Left ventricle myocardium inferior (tissue), 1 donor: ENCODE results near the gene EPB41L4A. TPM values are rescaled to one million over a fixed set of nuclear protein-coding genes. Genes with fewer than 3 reads are reported as not detected.
A peak's percentile ranks its signal among the peaks of the same experiment; 100 is the strongest.
"Not testable (repeated sequence)": the region's sequence is repeated elsewhere in the genome, so short reads cannot be mapped to it uniquely, and the experiment has no call there.

Source experiments
- DNase-seq: peaks from one replicate; pipeline ENCODE4 v3.0.0-alpha.2; 2020
- H3K27ac ChIP-seq: fragments of 200-600 bp; replicated peaks from 2 replicates; pipeline ENCODE4 v1.8.0; 2021
- H3K27me3 ChIP-seq: fragments of 200-600 bp; 2 replicates; pipeline ENCODE4 v1.8.0; 2021; ENCODE audit warnings: low read depth
- H3K36me3 ChIP-seq: fragments of 200-600 bp; 2 replicates; pipeline ENCODE4 v1.8.0; 2021
- H3K4me1 ChIP-seq: fragments of 200-600 bp; 2 replicates; pipeline ENCODE4 v1.8.0; 2021
- H3K4me3 ChIP-seq: fragments of 200-600 bp; 2 replicates; pipeline ENCODE4 v1.8.0; 2021; ENCODE audit warnings: mild to moderate bottlenecking, moderate library complexity
- H3K9me3 ChIP-seq: fragments of 200-600 bp; replicated peaks from 2 replicates; pipeline ENCODE4 v1.8.0; 2021
- intact Hi-C: fragments of 100-400 bp; cut with micrococcal nuclease; formaldehyde crosslinking; loops from one replicate; pipeline ENCODE4 v1.11.0; 2022
- long read RNA-seq: library from polyadenylated mRNA; unstranded; transcript quantifications from one replicate; pipeline ENCODE4 v2.0.0, GENCODE V29; 2021
- total RNA-seq: library from RNA; stranded (reverse); fragmentation: NEBNext Ultra II Directional; extraction: Animal tissue kit (Norgen Biotek cat#: 25700); gene quantifications from one replicate; pipeline ENCODE4 v1.2.1, GENCODE V29; 2021
- TF ChIP-seq, protein P1 (sequence below): fragments of 200-600 bp; IDR thresholded peaks from 2 replicates; pipeline ENCODE4 v1.8.0; 2021; ENCODE audit warnings: antibody characterized with exemption, mild to moderate bottlenecking, borderline replicate concordance
- donor health status: DM: no; HTN: yes; CAD: no; lungs with severe emphysema.

EPB41L4A gene, protein sequence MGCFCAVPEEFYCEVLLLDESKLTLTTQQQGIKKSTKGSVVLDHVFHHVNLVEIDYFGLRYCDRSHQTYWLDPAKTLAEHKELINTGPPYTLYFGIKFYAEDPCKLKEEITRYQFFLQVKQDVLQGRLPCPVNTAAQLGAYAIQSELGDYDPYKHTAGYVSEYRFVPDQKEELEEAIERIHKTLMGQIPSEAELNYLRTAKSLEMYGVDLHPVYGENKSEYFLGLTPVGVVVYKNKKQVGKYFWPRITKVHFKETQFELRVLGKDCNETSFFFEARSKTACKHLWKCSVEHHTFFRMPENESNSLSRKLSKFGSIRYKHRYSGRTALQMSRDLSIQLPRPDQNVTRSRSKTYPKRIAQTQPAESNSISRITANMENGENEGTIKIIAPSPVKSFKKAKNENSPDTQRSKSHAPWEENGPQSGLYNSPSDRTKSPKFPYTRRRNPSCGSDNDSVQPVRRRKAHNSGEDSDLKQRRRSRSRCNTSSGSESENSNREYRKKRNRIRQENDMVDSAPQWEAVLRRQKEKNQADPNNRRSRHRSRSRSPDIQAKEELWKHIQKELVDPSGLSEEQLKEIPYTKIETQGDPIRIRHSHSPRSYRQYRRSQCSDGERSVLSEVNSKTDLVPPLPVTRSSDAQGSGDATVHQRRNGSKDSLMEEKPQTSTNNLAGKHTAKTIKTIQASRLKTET
- total RNA-seq = 17.8 TPM
- long read RNA-seq, full-length matches to known transcripts = 4 of 17 reads
- long read RNA-seq, partial matches to known transcripts = 1 of 17 reads
- long read RNA-seq, other reads (novel, unspliced or antisense) = 12 of 17 reads

GRCh38 chr5:112419164-112419985 lies at the start of gene EPB41L4A:
TSS of gene EPB41L4A (minus strand) at chr5:112419277. CDS start at chr5:112419039, 238 bp downstream.
- peaks cover 59% of the 10 kb centered on the region for H3K4me1 ChIP-seq
- no peaks in the 10 kb centered on the region for H3K9me3 ChIP-seq
- intact Hi-C loops = no loop called here
- peak within 1 kb of the TSS; percentile 88 for H3K4me3 ChIP-seq
- peak within 1 kb of the TSS; percentile 95 for H3K27ac ChIP-seq
- DNase-seq = peak; percentile 73
- H3K36me3 ChIP-seq = no peaks in the 10 kb centered on the region
- no peaks in the 10 kb centered on the region for H3K27me3 ChIP-seq
- TF ChIP-seq, protein P1, sequence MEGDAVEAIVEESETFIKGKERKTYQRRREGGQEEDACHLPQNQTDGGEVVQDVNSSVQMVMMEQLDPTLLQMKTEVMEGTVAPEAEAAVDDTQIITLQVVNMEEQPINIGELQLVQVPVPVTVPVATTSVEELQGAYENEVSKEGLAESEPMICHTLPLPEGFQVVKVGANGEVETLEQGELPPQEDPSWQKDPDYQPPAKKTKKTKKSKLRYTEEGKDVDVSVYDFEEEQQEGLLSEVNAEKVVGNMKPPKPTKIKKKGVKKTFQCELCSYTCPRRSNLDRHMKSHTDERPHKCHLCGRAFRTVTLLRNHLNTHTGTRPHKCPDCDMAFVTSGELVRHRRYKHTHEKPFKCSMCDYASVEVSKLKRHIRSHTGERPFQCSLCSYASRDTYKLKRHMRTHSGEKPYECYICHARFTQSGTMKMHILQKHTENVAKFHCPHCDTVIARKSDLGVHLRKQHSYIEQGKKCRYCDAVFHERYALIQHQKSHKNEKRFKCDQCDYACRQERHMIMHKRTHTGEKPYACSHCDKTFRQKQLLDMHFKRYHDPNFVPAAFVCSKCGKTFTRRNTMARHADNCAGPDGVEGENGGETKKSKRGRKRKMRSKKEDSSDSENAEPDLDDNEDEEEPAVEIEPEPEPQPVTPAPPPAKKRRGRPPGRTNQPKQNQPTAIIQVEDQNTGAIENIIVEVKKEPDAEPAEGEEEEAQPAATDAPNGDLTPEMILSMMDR = peak; percentile 13

DNA sequence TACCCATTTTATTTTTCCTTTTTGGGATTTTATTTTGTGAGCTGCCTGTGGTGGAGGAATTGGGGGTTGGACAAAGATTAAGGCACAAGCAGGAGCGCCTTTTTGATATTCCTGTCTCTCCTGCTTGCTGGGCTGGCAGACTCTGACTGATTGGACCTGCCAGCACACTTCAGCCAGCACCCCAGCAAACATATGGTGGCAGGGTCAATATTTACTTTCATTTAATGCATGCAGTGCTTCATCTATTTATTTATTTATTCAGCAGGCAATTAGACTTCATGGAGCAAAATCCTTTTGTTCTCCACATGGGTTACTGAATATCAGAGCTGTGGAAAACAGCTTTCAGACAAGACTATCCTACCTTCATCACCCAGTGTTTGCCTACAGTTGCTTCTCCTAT lies 48.4 kb upstream of the EPB41L4A start:
- intact Hi-C loops = no loop called here

GRCh38 chr5:112466261-112466660 lies 47.2 kb upstream of the EPB41L4A start:
- H3K4me1 ChIP-seq, H3K4me3 ChIP-seq, H3K36me3 ChIP-seq, H3K9me3 ChIP-seq, intact Hi-C loops, H3K27me3 ChIP-seq, H3K27ac ChIP-seq, DNase-seq: not testable (repeated sequence)

More for the DNA sequence above, 48.4 kb upstream of the EPB41L4A start:
- no peaks in the 10 kb centered on the region for H3K9me3 ChIP-seq
- no peaks in the 10 kb centered on the region for H3K36me3 ChIP-seq
- H3K27me3 ChIP-seq = no peaks in the 10 kb centered on the region
- H3K4me3 ChIP-seq = no peak overlapping the region
- TF ChIP-seq, protein P1 = no peak
- H3K4me1 ChIP-seq = peaks cover 4% of the 10 kb centered on the region
- no peak overlapping the region for H3K27ac ChIP-seq
- DNase-seq = no peak

- H3K4me1 ChIP-seq, DNase-seq, intact Hi-C loops, H3K36me3 ChIP-seq, H3K27me3 ChIP-seq, H3K9me3 ChIP-seq, H3K27ac ChIP-seq, H3K4me3 ChIP-seq: not testable (repeated sequence)
Measured at GRCh38 chr5:112447187-112447760, 28.2 kb upstream of the EPB41L4A start.

DNA sequence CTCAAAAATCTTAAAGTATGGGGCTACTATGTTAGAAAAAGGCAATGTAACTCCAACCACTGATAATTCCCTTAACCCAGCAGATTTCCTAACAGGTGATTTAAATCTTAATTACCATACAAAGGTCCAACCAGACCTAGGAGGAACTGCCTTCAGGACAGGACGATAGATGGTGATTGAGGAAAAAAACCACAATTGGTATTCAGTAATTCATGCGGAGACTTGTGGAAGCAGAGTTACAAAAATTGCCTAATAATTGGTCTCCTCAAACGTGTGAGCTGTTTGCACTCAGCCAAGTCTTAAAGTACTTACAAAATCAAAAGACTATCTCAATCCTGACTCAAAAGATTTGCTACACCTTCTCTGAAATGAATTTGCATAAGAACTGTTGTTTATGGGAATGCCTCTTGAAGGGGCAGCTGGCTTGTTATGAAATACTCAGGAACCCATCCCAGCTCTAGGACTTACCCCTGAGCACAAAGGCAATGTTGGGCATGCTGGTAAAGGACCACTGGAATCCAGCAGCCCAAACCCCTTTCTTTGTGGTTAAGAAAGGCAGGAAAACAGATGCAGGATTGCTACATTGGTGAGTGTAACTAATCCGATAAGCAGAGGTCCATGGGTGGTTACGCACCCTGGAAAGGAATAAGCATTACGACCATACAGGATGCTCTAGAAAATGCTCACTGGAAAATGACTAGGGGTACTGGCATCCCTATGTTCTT lies 26.7 kb upstream of the EPB41L4A start:
- intact Hi-C loops = no loop called here
- TF ChIP-seq, protein P1 = no peak
- no peaks in the 10 kb centered on the region for H3K27me3 ChIP-seq
- no peak overlapping the region for H3K4me3 ChIP-seq
- H3K9me3 ChIP-seq = peaks cover 11% of the 10 kb centered on the region
- no peaks in the 10 kb centered on the region for H3K36me3 ChIP-seq
- no peak overlapping the region for H3K27ac ChIP-seq
- no peaks in the 10 kb centered on the region for H3K4me1 ChIP-seq
- no peak for DNase-seq

- DNase-seq, H3K4me1 ChIP-seq, H3K4me3 ChIP-seq, intact Hi-C loops, H3K27me3 ChIP-seq, H3K27ac ChIP-seq, H3K36me3 ChIP-seq: not testable (repeated sequence)
- H3K9me3 ChIP-seq = peaks cover 21% of the 10 kb centered on the region
Measured at GRCh38 chr5:112443932-112444331, 24.9 kb upstream of the EPB41L4A start.
